HEK293 (cell line): Measurements from ENCODE around the gene GPR107.

Experiments used
- CTCF ChIP-seq: fragments of 450-650 bp; formaldehyde crosslinking; IDR thresholded peaks from 2 replicates; pipeline ENCODE4 v1.5.1; 2016; ENCODE audit warnings: missing biosample characterization, missing genetic modification characterization
- KLF1 ChIP-seq: fragments of 450-650 bp; formaldehyde crosslinking; IDR thresholded peaks from 2 replicates; pipeline ENCODE4 v1.5.1; 2016; ENCODE audit warnings: missing biosample characterization, missing genetic modification characterization
- MZF1 ChIP-seq: fragments of 450-650 bp; formaldehyde crosslinking; IDR thresholded peaks from 2 replicates; pipeline ENCODE4 v1.5.1; 2017; ENCODE audit warnings: missing biosample characterization, missing genetic modification characterization, borderline replicate concordance
- SP2 ChIP-seq: fragments of 450-650 bp; formaldehyde crosslinking; IDR thresholded peaks from 2 replicates; pipeline ENCODE4 v1.5.1; 2016; ENCODE audit warnings: missing biosample characterization, missing genetic modification characterization
- YY1 ChIP-seq: fragments of 450-650 bp; formaldehyde crosslinking; IDR thresholded peaks from 2 replicates; pipeline ENCODE4 v1.5.1; 2018; ENCODE audit warnings: missing biosample characterization, missing genetic modification characterization
- ZFP3 ChIP-seq: fragments of 450-650 bp; formaldehyde crosslinking; IDR thresholded peaks from 2 replicates; pipeline ENCODE4 v1.5.1; 2016; ENCODE audit warnings: low read depth, missing biosample characterization, missing genetic modification characterization
- ZNF19 ChIP-seq: fragments of 450-650 bp; formaldehyde crosslinking; IDR thresholded peaks from 2 replicates; pipeline ENCODE4; 2016; ENCODE audit warnings: missing biosample characterization, missing genetic modification characterization, low read depth
- ZNF248 ChIP-seq: fragments of 450-650 bp; formaldehyde crosslinking; IDR thresholded peaks from 2 replicates; pipeline ENCODE4 v1.5.1; 2017; ENCODE audit warnings: missing biosample characterization, missing genetic modification characterization
- ZNF416 ChIP-seq: fragments of 450-650 bp; formaldehyde crosslinking; IDR thresholded peaks from 2 replicates; pipeline ENCODE4 v1.5.1; 2016; ENCODE audit warnings: missing biosample characterization, missing genetic modification characterization
- ZNF558 ChIP-seq: fragments of 450-650 bp; formaldehyde crosslinking; IDR thresholded peaks from 2 replicates; pipeline ENCODE4 v1.5.1; 2016; ENCODE audit warnings: missing biosample characterization, missing genetic modification characterization
- ZNF610 ChIP-seq: fragments of 450-650 bp; formaldehyde crosslinking; IDR thresholded peaks from 2 replicates; pipeline ENCODE4 v1.5.1; 2016; ENCODE audit warnings: missing biosample characterization, missing genetic modification characterization, borderline replicate concordance
- ZSCAN16 ChIP-seq: fragments of 450-650 bp; formaldehyde crosslinking; IDR thresholded peaks from 2 replicates; pipeline ENCODE4 v1.5.1; 2016; ENCODE audit warnings: missing biosample characterization, missing genetic modification characterization
- ZSCAN30 ChIP-seq: fragments of 450-650 bp; IDR thresholded peaks from 2 replicates; pipeline ENCODE4 v1.5.1; 2018; ENCODE audit warnings: missing biosample characterization, mild to moderate bottlenecking, missing genetic modification characterization, moderate library complexity
- ZSCAN5A ChIP-seq: fragments of 450-650 bp; formaldehyde crosslinking; IDR thresholded peaks from 2 replicates; pipeline ENCODE4 v1.5.1; 2016; ENCODE audit warnings: missing biosample characterization, missing genetic modification characterization

- TF ChIP-seq CTCF (tag by site-specific recombination) (no peak), ZNF416 (tag by site-specific recombination) (no peak), ZNF248 (tag by site-specific recombination) (no peak), SP2 (no peak), ZSCAN5A (no peak), ZSCAN30 (tag by site-specific recombination) (no peak), ZNF19 (no peak), KLF1 (tag by site-specific recombination) (no peak), ZSCAN16 (tag by site-specific recombination) (no peak), MZF1 (no peak), ZFP3 (tag by site-specific recombination) (no peak), ZNF610 (tag by site-specific recombination) (no peak), YY1 (no peak), ZNF558 (tag by site-specific recombination) (no peak)
Observed at GRCh38 chr9:130149031-130149430, 95.3 kb downstream of the GPR107 start.
